Neural cell (in vitro differentiated cells): ENCODE data around the gene SUFU. TPM values are rescaled to one million over a fixed set of nuclear protein-coding genes. Genes with fewer than 3 reads are reported as not detected.

Experiments used
- H2AFZ ChIP-seq: fragments of 200-600, 300-800 bp; sonication (generic), shearing (Covaris generic); 2 replicates; pipeline ENCODE4 v1.6.0; 2014; ENCODE audit warnings: low read depth, mild to moderate bottlenecking, antibody characterized with exemption, low read length, moderate library complexity
- H3F3A ChIP-seq: fragments of 200-600 bp; shearing (Covaris generic); 2 replicates; pipeline ENCODE4 v1.6.1; 2016; ENCODE audit warnings: mild to moderate bottlenecking, moderate library complexity, mixed read lengths, antibody characterized with exemption, low read length; ENCODE audit not compliant: insufficient read depth, poor library complexity, severe bottlenecking
- H3K27ac ChIP-seq: fragments of 200-600, 300-800 bp; sonication (generic), shearing (Covaris generic); 2 replicates; pipeline ENCODE4 v1.5.1; 2014; ENCODE audit warnings: mild to moderate bottlenecking, low read length, moderate library complexity
- H3K27me3 ChIP-seq: fragments of 300-800, 200-600 bp; sonication (generic), shearing (Covaris generic); 2 replicates; pipeline ENCODE4 v1.6.0; 2014; ENCODE audit warnings: mild to moderate bottlenecking, low read depth, low read length, moderate library complexity; ENCODE audit not compliant: insufficient read depth
- H3K36me3 ChIP-seq: fragments of 300-800, 200-600 bp; sonication (generic), shearing (Covaris generic); 2 replicates; pipeline ENCODE4 v1.5.1; 2014; ENCODE audit warnings: mild to moderate bottlenecking, antibody characterized with exemption, low read length, moderate library complexity; ENCODE audit not compliant: insufficient read depth
- H3K4me2 ChIP-seq: fragments of 300-800, 200-600 bp; sonication (generic), shearing (Covaris generic); 2 replicates; pipeline ENCODE4 v1.6.0; 2014; ENCODE audit warnings: mild to moderate bottlenecking, low read length
- H3K4me3 ChIP-seq: fragments of 300-800, 200-600 bp; sonication (generic), shearing (Covaris generic); 2 replicates; pipeline ENCODE4 v1.5.1; 2014; ENCODE audit warnings: mild to moderate bottlenecking, low read length, moderate library complexity
- H3K79me2 ChIP-seq: fragments of 200-600 bp; shearing (Covaris generic); replicated peaks from 2 replicates; pipeline ENCODE4 v1.6.0; 2014; ENCODE audit warnings: mild to moderate bottlenecking, low read length, moderate library complexity; ENCODE audit not compliant: insufficient read depth
- H3K9ac ChIP-seq: fragments of 300-800, 200-600 bp; sonication (generic), shearing (Covaris generic); 2 replicates; pipeline ENCODE4 v1.6.1; 2016; ENCODE audit warnings: mild to moderate bottlenecking, low read length, mixed read lengths
- H3K9me2 ChIP-seq: fragments of 200-600 bp; shearing (Covaris generic); 2 replicates; pipeline ENCODE4 v1.6.1; 2016; ENCODE audit warnings: mild to moderate bottlenecking, low read length, mixed read lengths; ENCODE audit not compliant: insufficient read depth
- H3K9me3 ChIP-seq: fragments of 200-600, 300-800 bp; sonication (generic), shearing (Covaris generic); 2 replicates; pipeline ENCODE4 v1.6.1; 2016; ENCODE audit warnings: mild to moderate bottlenecking, mixed run types, low read length, moderate library complexity, mixed read lengths
- H4K20me1 ChIP-seq: fragments of 200-600 bp; shearing (Covaris generic); 2 replicates; pipeline ENCODE4 v1.6.1; 2016; ENCODE audit warnings: mild to moderate bottlenecking, mixed run types; ENCODE audit not compliant: insufficient read depth
- CTCF ChIP-seq: fragments of 450-650 bp; IDR thresholded peaks from 2 replicates; pipeline ENCODE4 v1.5.1; 2014; ENCODE audit warnings: antibody characterized with exemption, mild to moderate bottlenecking, moderate library complexity; ENCODE audit not compliant: poor library complexity, severe bottlenecking
- EP300 ChIP-seq: fragments of 450-650 bp; conservative IDR thresholded peaks from 2 replicates; pipeline ENCODE4 v1.6.1; 2014; ENCODE audit warnings: antibody characterized with exemption, mild to moderate bottlenecking, moderate library complexity; ENCODE audit not compliant: poor library complexity, severe bottlenecking
- EZH2 ChIP-seq: fragments of 200-600, 300-800 bp; shearing (Covaris generic), sonication (generic); IDR thresholded peaks from 2 replicates; pipeline ENCODE4 v1.6.1; 2014; ENCODE audit warnings: antibody characterized with exemption, low read length, borderline replicate concordance, mild to moderate bottlenecking; ENCODE audit not compliant: insufficient read depth, poor library complexity, severe bottlenecking
- MXI1 ChIP-seq: fragments of 450-650 bp; conservative IDR thresholded peaks from 2 replicates; pipeline ENCODE4 v1.6.1; 2014; ENCODE audit warnings: antibody characterized with exemption, mild to moderate bottlenecking; ENCODE audit not compliant: poor library complexity, severe bottlenecking
- POLR2AphosphoS5 ChIP-seq: IDR thresholded peaks from 2 replicates; pipeline ENCODE4 v1.6.1; 2012
- RAD21 ChIP-seq: fragments of 450-650 bp; conservative IDR thresholded peaks from 2 replicates; pipeline ENCODE4 v1.6.1; 2014; ENCODE audit warnings: antibody characterized with exemption, mild to moderate bottlenecking, moderate library complexity
- REST ChIP-seq: IDR thresholded peaks from 2 replicates; pipeline ENCODE4 v1.6.1; 2012; ENCODE audit warnings: borderline replicate concordance
- SMC3 ChIP-seq: fragments of 450-650 bp; conservative IDR thresholded peaks from 2 replicates; pipeline ENCODE4 v1.6.1; 2014; ENCODE audit warnings: antibody characterized with exemption, mild to moderate bottlenecking, moderate library complexity; ENCODE audit not compliant: poor library complexity
- TAF1 ChIP-seq: IDR thresholded peaks from 2 replicates; pipeline ENCODE4 v1.6.1; 2012; ENCODE audit warnings: low read depth
- polyA plus RNA-seq: library from polyadenylated mRNA; depleted of rRNA; stranded (reverse); fragments of >200 nt; gene quantifications from 2 replicates; pipeline ENCODE4 v1.2.3, GENCODE V29; 2014

SUFU gene
- polyA plus RNA-seq, 1 donor from 2014 or later, result 4.8 TPM

- Histone ChIP-seq H3K27ac (no peak overlapping the region), H3K9me3 (no peaks in the 10 kb centered on the region), H3K79me2 (no peaks in the 10 kb centered on the region), H3K36me3 (no peaks in the 10 kb centered on the region), H3K9me2 (no peaks in the 10 kb centered on the region), H3K4me3 (no peak overlapping the region), H3K9ac (no peak overlapping the region), H3K4me2 (no peak overlapping the region), H3K27me3 (no peaks in the 10 kb centered on the region), H3F3A (no peaks in the 10 kb centered on the region), H4K20me1 (no peaks in the 10 kb centered on the region), H2AFZ (no peak overlapping the region)
- TF ChIP-seq SMC3 (no peak), TAF1 (no peak), MXI1 (no peak), POLR2AphosphoS5 (no peak), RAD21 (no peak), REST (no peak), EP300 (no peak), CTCF (no peak), EZH2 (no peak)
These were observed 113.3 kb downstream of the SUFU start for GRCh38 chr10:102617041-102617440.

DNA sequence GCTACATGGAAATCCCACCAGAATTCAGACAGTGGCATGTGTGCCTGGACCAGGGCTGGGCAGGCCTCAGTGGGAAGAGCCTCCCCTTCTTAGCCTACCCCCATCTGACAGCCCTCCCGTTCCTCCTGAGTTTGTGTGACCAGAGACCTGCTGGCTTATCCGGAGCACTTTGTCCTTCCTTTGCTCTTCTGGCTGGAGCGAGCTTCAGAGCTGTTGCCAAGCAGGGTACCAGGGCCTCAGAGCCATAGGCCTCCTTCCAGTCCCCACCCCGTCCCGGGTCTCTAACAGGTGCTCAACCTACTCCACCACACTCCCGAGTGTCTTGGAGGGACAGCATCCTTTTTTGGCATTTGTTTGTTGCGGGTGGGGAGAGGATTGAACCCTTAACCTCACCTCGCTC is 114.0 kb downstream of the SUFU start:
- Histone ChIP-seq H3K36me3 (no peaks in the 10 kb centered on the region), H2AFZ (no peak overlapping the region), H4K20me1 (no peaks in the 10 kb centered on the region), H3K4me3 (no peak overlapping the region), H3K9ac (no peak overlapping the region), H3K79me2 (no peaks in the 10 kb centered on the region), H3K4me2 (no peak overlapping the region), H3K27ac (no peak overlapping the region), H3K9me2 (no peaks in the 10 kb centered on the region), H3K9me3 (no peaks in the 10 kb centered on the region), H3K27me3 (no peaks in the 10 kb centered on the region), H3F3A (no peaks in the 10 kb centered on the region)
- TF ChIP-seq REST (no peak), RAD21 (no peak), EP300 (no peak), CTCF (no peak), MXI1 (no peak), TAF1 (no peak)
